HepG2 (cell line): Measurements from ENCODE around the gene CCNYL1. TPM values are rescaled to one million over a fixed set of nuclear protein-coding genes. Genes with fewer than 3 reads are reported as not detected.
A peak's percentile ranks its signal among the peaks of the same experiment; 100 is the strongest.

Experiments
- GABPB1 ChIP-seq: IDR thresholded peaks from 2 replicates; pipeline ENCODE4 v1.6.1; 2016; ENCODE audit warnings: mild to moderate bottlenecking, missing genetic modification reagents, moderate library complexity, missing compliant biosample characterization
- GFI1 ChIP-seq: sonication (generic); formaldehyde crosslinking; IDR thresholded peaks from 2 replicates; pipeline ENCODE4 v1.5.0; 2020; ENCODE audit warnings: missing genetic modification reagents, mild to moderate bottlenecking, borderline replicate concordance
- KDM4B ChIP-seq: sonication (generic); formaldehyde crosslinking; IDR thresholded peaks from 2 replicates; pipeline ENCODE4 v1.4.0; 2020; ENCODE audit warnings: missing genetic modification reagents
- PHB2 ChIP-seq: fragments of 450-650 bp; IDR thresholded peaks from 2 replicates; pipeline ENCODE4 v1.6.1; 2018; ENCODE audit not compliant: partially characterized antibody
- PLSCR1 ChIP-seq: sonication (generic); formaldehyde crosslinking; IDR thresholded peaks from 2 replicates; pipeline ENCODE4 v1.5.0; 2020; ENCODE audit warnings: missing genetic modification reagents, mild to moderate bottlenecking, borderline replicate concordance
- PRPF4 ChIP-seq: fragments of 200-400 bp; formaldehyde crosslinking; IDR thresholded peaks from 2 replicates; pipeline ENCODE4 v1.6.1; 2016; ENCODE audit warnings: low read length, low read depth; ENCODE audit not compliant: poor library complexity, severe bottlenecking
- RORA ChIP-seq: sonication (generic); formaldehyde crosslinking; IDR thresholded peaks from 2 replicates; pipeline ENCODE4 v1.5.0; 2020; ENCODE audit warnings: mild to moderate bottlenecking, missing genetic modification reagents, moderate library complexity
- SP2 ChIP-seq: sonication (generic); formaldehyde crosslinking; IDR thresholded peaks from 2 replicates; pipeline ENCODE4 v1.5.1; 2020; ENCODE audit warnings: mild to moderate bottlenecking, missing genetic modification reagents
- ZFP36L2 ChIP-seq: sonication (generic); formaldehyde crosslinking; IDR thresholded peaks from 2 replicates; pipeline ENCODE4 v1.4.0; 2020; ENCODE audit warnings: missing genetic modification reagents
- ZMYM4 ChIP-seq: sonication (generic); formaldehyde crosslinking; IDR thresholded peaks from 2 replicates; pipeline ENCODE4 v1.8.1; 2023; ENCODE audit warnings: mild to moderate bottlenecking, missing genetic modification reagents
- ZNF235 ChIP-seq: sonication (generic); formaldehyde crosslinking; IDR thresholded peaks from 2 replicates; pipeline ENCODE4 v1.8.1; 2023; ENCODE audit warnings: mild to moderate bottlenecking, missing genetic modification reagents, borderline replicate concordance
- ZNF296 ChIP-seq: sonication (generic); formaldehyde crosslinking; conservative IDR thresholded peaks from 2 replicates; pipeline ENCODE4 v1.5.0; 2020; ENCODE audit warnings: mild to moderate bottlenecking, missing genetic modification reagents
- ZNF333 ChIP-seq: sonication (generic); formaldehyde crosslinking; IDR thresholded peaks from 2 replicates; pipeline ENCODE4 v1.4.0; 2020; ENCODE audit warnings: mild to moderate bottlenecking, missing genetic modification reagents, borderline replicate concordance
- ZNF558 ChIP-seq: sonication (generic); formaldehyde crosslinking; IDR thresholded peaks from 2 replicates; pipeline ENCODE4 v1.9.0; 2022; ENCODE audit warnings: mild to moderate bottlenecking, missing genetic modification reagents, borderline replicate concordance
- ZNF652 ChIP-seq: IDR thresholded peaks from 2 replicates; pipeline ENCODE4 v1.6.1; 2016; ENCODE audit warnings: low read depth, borderline replicate concordance
- polyA plus RNA-seq, 8 experiments: library from polyadenylated mRNA; depleted of rRNA in 3 of 8; stranded (reverse) in 7 of 8; unstranded in 1 of 8; fragments of >200 nt; fragmentation: Illumina TruSeq in 4 of 8; extraction: Trizol in 4 of 8; gene quantifications; 2 replicates each; pipeline versions ENCODE4 v1.2.1 to v1.2.3, GENCODE V29; 2011 to 2016; ENCODE audit warnings: low read depth in 4 of 8, missing spikeins in 1 of 8, mixed read lengths in 1 of 8; ENCODE audit not compliant: insufficient read depth in 1 of 8
- total RNA-seq, 5 experiments: library from RNA; depleted of rRNA; stranded (reverse); fragments of >200 nt; fragmentation: Illumina TruSeq; extraction: Trizol; gene quantifications; 2 replicates each; pipeline ENCODE4 v1.2.3, GENCODE V29; 2016; ENCODE audit warnings: low read depth in 1 of 5
- TF ChIP-seq, protein P1 (sequence below): sonication (generic); formaldehyde crosslinking; IDR thresholded peaks from 2 replicates; pipeline ENCODE4 v1.5.0; 2020; ENCODE audit warnings: mild to moderate bottlenecking, missing genetic modification reagents, borderline replicate concordance
- TF ChIP-seq, protein P2 (sequence below): sonication (generic); formaldehyde crosslinking; IDR thresholded peaks from 2 replicates; pipeline ENCODE4 v1.4.0; 2020; ENCODE audit warnings: missing genetic modification reagents, borderline replicate concordance
- TF ChIP-seq, protein P3 (sequence below): sonication (generic); formaldehyde crosslinking; IDR thresholded peaks from 2 replicates; pipeline ENCODE4 v1.5.0; 2020; ENCODE audit warnings: missing genetic modification reagents

The CCNYL1 gene
- total and polyA plus RNA-seq, 2 of the 13 experiments (the other 11 are each of a cell fraction or from before 2014, with no cell fraction given) = 12.5 to 16.2 TPM

- TF ChIP-seq, protein P1, sequence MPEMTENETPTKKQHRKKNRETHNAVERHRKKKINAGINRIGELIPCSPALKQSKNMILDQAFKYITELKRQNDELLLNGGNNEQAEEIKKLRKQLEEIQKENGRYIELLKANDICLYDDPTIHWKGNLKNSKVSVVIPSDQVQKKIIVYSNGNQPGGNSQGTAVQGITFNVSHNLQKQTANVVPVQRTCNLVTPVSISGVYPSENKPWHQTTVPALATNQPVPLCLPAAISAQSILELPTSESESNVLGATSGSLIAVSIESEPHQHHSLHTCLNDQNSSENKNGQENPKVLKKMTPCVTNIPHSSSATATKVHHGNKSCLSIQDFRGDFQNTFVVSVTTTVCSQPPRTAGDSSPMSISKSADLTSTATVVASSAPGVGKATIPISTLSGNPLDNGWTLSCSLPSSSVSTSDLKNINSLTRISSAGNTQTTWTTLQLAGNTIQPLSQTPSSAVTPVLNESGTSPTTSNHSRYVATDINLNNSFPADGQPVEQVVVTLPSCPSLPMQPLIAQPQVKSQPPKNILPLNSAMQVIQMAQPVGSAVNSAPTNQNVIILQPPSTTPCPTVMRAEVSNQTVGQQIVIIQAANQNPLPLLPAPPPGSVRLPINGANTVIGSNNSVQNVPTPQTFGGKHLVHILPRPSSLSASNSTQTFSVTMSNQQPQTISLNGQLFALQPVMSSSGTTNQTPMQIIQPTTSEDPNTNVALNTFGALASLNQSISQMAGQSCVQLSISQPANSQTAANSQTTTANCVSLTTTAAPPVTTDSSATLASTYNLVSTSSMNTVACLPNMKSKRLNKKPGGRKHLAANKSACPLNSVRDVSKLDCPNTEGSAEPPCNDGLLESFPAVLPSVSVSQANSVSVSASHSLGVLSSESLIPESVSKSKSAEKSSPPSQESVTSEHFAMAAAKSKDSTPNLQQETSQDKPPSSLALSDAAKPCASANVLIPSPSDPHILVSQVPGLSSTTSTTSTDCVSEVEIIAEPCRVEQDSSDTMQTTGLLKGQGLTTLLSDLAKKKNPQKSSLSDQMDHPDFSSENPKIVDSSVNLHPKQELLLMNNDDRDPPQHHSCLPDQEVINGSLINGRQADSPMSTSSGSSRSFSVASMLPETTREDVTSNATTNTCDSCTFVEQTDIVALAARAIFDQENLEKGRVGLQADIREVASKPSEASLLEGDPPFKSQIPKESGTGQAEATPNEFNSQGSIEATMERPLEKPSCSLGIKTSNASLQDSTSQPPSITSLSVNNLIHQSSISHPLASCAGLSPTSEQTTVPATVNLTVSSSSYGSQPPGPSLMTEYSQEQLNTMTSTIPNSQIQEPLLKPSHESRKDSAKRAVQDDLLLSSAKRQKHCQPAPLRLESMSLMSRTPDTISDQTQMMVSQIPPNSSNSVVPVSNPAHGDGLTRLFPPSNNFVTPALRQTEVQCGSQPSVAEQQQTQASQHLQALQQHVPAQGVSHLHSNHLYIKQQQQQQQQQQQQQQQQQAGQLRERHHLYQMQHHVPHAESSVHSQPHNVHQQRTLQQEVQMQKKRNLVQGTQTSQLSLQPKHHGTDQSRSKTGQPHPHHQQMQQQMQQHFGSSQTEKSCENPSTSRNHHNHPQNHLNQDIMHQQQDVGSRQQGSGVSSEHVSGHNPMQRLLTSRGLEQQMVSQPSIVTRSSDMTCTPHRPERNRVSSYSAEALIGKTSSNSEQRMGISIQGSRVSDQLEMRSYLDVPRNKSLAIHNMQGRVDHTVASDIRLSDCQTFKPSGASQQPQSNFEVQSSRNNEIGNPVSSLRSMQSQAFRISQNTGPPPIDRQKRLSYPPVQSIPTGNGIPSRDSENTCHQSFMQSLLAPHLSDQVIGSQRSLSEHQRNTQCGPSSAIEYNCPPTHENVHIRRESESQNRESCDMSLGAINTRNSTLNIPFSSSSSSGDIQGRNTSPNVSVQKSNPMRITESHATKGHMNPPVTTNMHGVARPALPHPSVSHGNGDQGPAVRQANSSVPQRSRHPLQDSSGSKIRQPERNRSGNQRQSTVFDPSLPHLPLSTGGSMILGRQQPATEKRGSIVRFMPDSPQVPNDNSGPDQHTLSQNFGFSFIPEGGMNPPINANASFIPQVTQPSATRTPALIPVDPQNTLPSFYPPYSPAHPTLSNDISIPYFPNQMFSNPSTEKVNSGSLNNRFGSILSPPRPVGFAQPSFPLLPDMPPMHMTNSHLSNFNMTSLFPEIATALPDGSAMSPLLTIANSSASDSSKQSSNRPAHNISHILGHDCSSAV (CRISPR knock-in tag) = no peak
- TF ChIP-seq PLSCR1 = no peak
- TF ChIP-seq ZNF652 (CRISPR knock-in tag) = peak; percentile 94
- no peak for TF ChIP-seq PHB2
- TF ChIP-seq ZNF235 (CRISPR knock-in tag) = no peak
- no peak for TF ChIP-seq SP2 (CRISPR knock-in tag)
- TF ChIP-seq, protein P2, sequence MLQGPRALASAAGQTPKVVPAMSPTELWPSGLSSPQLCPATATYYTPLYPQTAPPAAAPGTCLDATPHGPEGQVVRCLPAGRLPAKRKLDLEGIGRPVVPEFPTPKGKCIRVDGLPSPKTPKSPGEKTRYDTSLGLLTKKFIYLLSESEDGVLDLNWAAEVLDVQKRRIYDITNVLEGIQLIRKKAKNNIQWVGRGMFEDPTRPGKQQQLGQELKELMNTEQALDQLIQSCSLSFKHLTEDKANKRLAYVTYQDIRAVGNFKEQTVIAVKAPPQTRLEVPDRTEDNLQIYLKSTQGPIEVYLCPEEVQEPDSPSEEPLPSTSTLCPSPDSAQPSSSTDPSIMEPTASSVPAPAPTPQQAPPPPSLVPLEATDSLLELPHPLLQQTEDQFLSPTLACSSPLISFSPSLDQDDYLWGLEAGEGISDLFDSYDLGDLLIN (CRISPR knock-in tag) = no peak
- TF ChIP-seq ZMYM4 (CRISPR knock-in tag) = peak; percentile 61
- TF ChIP-seq ZNF333 (CRISPR knock-in tag) = no peak
- TF ChIP-seq, protein P3, sequence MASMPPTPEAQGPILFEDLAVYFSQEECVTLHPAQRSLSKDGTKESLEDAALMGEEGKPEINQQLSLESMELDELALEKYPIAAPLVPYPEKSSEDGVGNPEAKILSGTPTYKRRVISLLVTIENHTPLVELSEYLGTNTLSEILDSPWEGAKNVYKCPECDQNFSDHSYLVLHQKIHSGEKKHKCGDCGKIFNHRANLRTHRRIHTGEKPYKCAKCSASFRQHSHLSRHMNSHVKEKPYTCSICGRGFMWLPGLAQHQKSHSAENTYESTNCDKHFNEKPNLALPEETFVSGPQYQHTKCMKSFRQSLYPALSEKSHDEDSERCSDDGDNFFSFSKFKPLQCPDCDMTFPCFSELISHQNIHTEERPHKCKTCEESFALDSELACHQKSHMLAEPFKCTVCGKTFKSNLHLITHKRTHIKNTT (CRISPR knock-in tag) = no peak
- TF ChIP-seq PRPF4 = no peak
- TF ChIP-seq GFI1 (CRISPR knock-in tag) = peak; percentile 99
- no peak for TF ChIP-seq ZFP36L2 (CRISPR knock-in tag)
- TF ChIP-seq ZNF296 (CRISPR knock-in tag) = no peak
- no peak for TF ChIP-seq KDM4B
- TF ChIP-seq GABPB1 (CRISPR knock-in tag) = no peak; the same call in 1 of the 2 replicates
- no peak for TF ChIP-seq RORA
- TF ChIP-seq ZNF558 (CRISPR knock-in tag) = no peak
Measured at GRCh38 chr2:207796585-207797350, 85.3 kb downstream of the CCNYL1 start (continued).
